Measurements from ENCODE around the gene CWF19L2. TPM values are rescaled to one million over a fixed set of nuclear protein-coding genes. Genes with fewer than 3 reads are reported as not detected.

Gene CWF19L2
- polyA plus RNA-seq, 1 of the 3 experiments (the other 2 are of a cell fraction) = 0.74 TPM

GRCh38 chr11:107316426-107316825, 141.2 kb downstream of the CWF19L2 start:
- no peaks in the 10 kb centered on the region for H3K4me1 ChIP-seq (ENCODE audit: control insufficient read depth in 1 of 2, insufficient read depth in 2 of 2, low read depth in 1 of 2, low read length in 1 of 2)
- no peak overlapping the region for H3K4me2 ChIP-seq
- WGBS (ENCODE audit: low lambda C conversion rate) = 86% methylated on average over 1 of the region's 1 CpG
- no peaks in the 10 kb centered on the region for H3K27me3 ChIP-seq (ENCODE audit: insufficient read depth)
- H2AFZ ChIP-seq (ENCODE audit: low read depth) = no peak overlapping the region
- no peaks in the 10 kb centered on the region for H3K9me3 ChIP-seq
- POLR2A ChIA-PET = no interaction called here
- H4K20me1 ChIP-seq (ENCODE audit: insufficient read depth) = no peaks in the 10 kb centered on the region
- no peaks in the 10 kb centered on the region for H3K79me2 ChIP-seq (ENCODE audit: insufficient read depth)
- no peak overlapping the region for H3K4me3 ChIP-seq (ENCODE audit: low read depth in 2 of 2, low read length in 1 of 2)
- no peak overlapping the region for H3K9ac ChIP-seq
- DNase-seq = no peak
- no peak for TF ChIP-seq EP300 (IDR thresholded peaks at IDR 0.05; ENCODE audit: borderline replicate concordance in 1 of 2, low read depth in 1 of 2, low read length in 1 of 2)
- TF ChIP-seq IRF3 (IDR thresholded peaks at IDR 0.05; ENCODE audit: low read depth, low read length) = no peak
- TF ChIP-seq MAX (IDR thresholded peaks at IDR 0.05; ENCODE audit: low read depth) = no peak
- TF ChIP-seq USF2 (IDR thresholded peaks at IDR 0.05; ENCODE audit: borderline replicate concordance, low read depth, low read length) = no peak
- TF ChIP-seq SMC3 (IDR thresholded peaks at IDR 0.05; ENCODE audit: low read depth, low read length) = no peak
- TF ChIP-seq TEAD4 (IDR thresholded peaks at IDR 0.05; ENCODE audit: borderline replicate concordance, insufficient read depth) = no peak
- no peak for TF ChIP-seq ZBTB33 (IDR thresholded peaks at IDR 0.05; ENCODE audit: borderline replicate concordance, low read depth)
- TF ChIP-seq YY1 (IDR thresholded peaks at IDR 0.05; ENCODE audit: low read depth) = no peak
- TF ChIP-seq CHD2 (IDR thresholded peaks at IDR 0.05; ENCODE audit: low read length, partially characterized antibody) = no peak
- TF ChIP-seq GABPA (IDR thresholded peaks at IDR 0.05; ENCODE audit: low read depth) = no peak
- no peak for TF ChIP-seq TCF12 (IDR thresholded peaks at IDR 0.05)
- TF ChIP-seq RFX5 (IDR thresholded peaks at IDR 0.05; ENCODE audit: low read length) = no peak
- no peak for TF ChIP-seq FOXJ3 (CRISPR knock-in tag; IDR thresholded peaks at IDR 0.05)
- TF ChIP-seq GATA2 (CRISPR knock-in tag; IDR thresholded peaks at IDR 0.05) = no peak
- H3K27ac ChIP-seq (ENCODE audit: low read depth in 2 of 2, low read length in 1 of 2) = no peak overlapping the region
- peaks cover 8 to 26% of the 10 kb centered on the region in 2 experiments for H3K36me3 ChIP-seq (replicated peaks in 1 of 2; ENCODE audit: control insufficient read depth in 1 of 2, insufficient read depth in 2 of 2, low read length in 1 of 2)
- H3F3A ChIP-seq (replicated peaks; ENCODE audit: insufficient read depth) = no peaks in the 10 kb centered on the region
- CTCF ChIA-PET = interaction anchor here (0.7 to 0.8 kb wide), 2 partner anchors 27 to 79 kb away, joined by 3 read pairs; no protein-coding TSS in a partner anchor
- H3K9me2 ChIP-seq = 0 out of 2 replicates have a peak, but pooled peaks cover 3% of the 10 kb centered on the region

- no peak overlapping the region for H3K4me3 ChIP-seq (ENCODE audit: low read depth in 2 of 2, low read length in 1 of 2)
- H3K4me2 ChIP-seq = no peak overlapping the region
- H3K9me3 ChIP-seq = no peaks in the 10 kb centered on the region
- H3K36me3 ChIP-seq (replicated peaks in 1 of 2; ENCODE audit: control insufficient read depth in 1 of 2, insufficient read depth in 2 of 2, low read length in 1 of 2) = peaks cover 5 to 9% of the 10 kb centered on the region in 2 experiments
- no peaks in the 10 kb centered on the region for H3K27me3 ChIP-seq (ENCODE audit: insufficient read depth)
- no peaks in the 10 kb centered on the region for H3K9me2 ChIP-seq
- no peaks in the 10 kb centered on the region; a peak in 1 of 4 replicates for H3K4me1 ChIP-seq (ENCODE audit: control insufficient read depth in 1 of 2, insufficient read depth in 2 of 2, low read depth in 1 of 2, low read length in 1 of 2)
- no peaks in the 10 kb centered on the region for H3K79me2 ChIP-seq (ENCODE audit: insufficient read depth)
- WGBS (ENCODE audit: low lambda C conversion rate) = 93% methylated on average over 2 of the region's 2 CpGs
- H2AFZ ChIP-seq (ENCODE audit: low read depth) = no peak overlapping the region
- DNase-seq = no peak
- no peak overlapping the region for H3K9ac ChIP-seq
- ChIA-PET CTCF (no interaction called here), POLR2A (no interaction called here)
- H3F3A ChIP-seq (replicated peaks; ENCODE audit: insufficient read depth) = no peaks in the 10 kb centered on the region
- H3K27ac ChIP-seq (ENCODE audit: low read depth in 2 of 2, low read length in 1 of 2) = no peak overlapping the region
- no peaks in the 10 kb centered on the region for H4K20me1 ChIP-seq (ENCODE audit: insufficient read depth)
- no peak for TF ChIP-seq CHD2 (IDR thresholded peaks at IDR 0.05; ENCODE audit: low read length, partially characterized antibody)
- no peak for TF ChIP-seq YY1 (IDR thresholded peaks at IDR 0.05; ENCODE audit: low read depth)
- TF ChIP-seq FOXM1 (IDR thresholded peaks at IDR 0.05; ENCODE audit: low read depth) = no peak
- no peak for TF ChIP-seq SMC3 (IDR thresholded peaks at IDR 0.05; ENCODE audit: low read depth, low read length)
- no peak for TF ChIP-seq TAF1 (IDR thresholded peaks at IDR 0.05; ENCODE audit: borderline replicate concordance, low read depth, low read length)
- no peak for TF ChIP-seq MAX (IDR thresholded peaks at IDR 0.05; ENCODE audit: low read depth)
- no peak for TF ChIP-seq CTCF (IDR thresholded peaks at IDR 0.05)
- no peak for TF ChIP-seq MXI1 (IDR thresholded peaks at IDR 0.05; ENCODE audit: low read depth, low read length)
- no peak for TF ChIP-seq NRF1 (IDR thresholded peaks at IDR 0.05; ENCODE audit: low read depth, low read length)
- no peak for TF ChIP-seq GATA2 (CRISPR knock-in tag; IDR thresholded peaks at IDR 0.05)
- TF ChIP-seq EZH2phosphoT487 (IDR thresholded peaks at IDR 0.05; ENCODE audit: borderline replicate concordance, low read depth) = no peak
- no peak for TF ChIP-seq TEAD4 (IDR thresholded peaks at IDR 0.05; ENCODE audit: borderline replicate concordance, insufficient read depth)
- no peak for TF ChIP-seq GABPA (IDR thresholded peaks at IDR 0.05; ENCODE audit: low read depth)
- TF ChIP-seq FOSL2 (IDR thresholded peaks at IDR 0.05; ENCODE audit: borderline replicate concordance, low read depth) = no peak
Observed at GRCh38 chr11:107307991-107308390, 149.6 kb downstream of the CWF19L2 start.

All from SK-N-SH (cell line).